ENCODE data around the gene POLR3GL.
"Not testable (repeated sequence)": the region's sequence is repeated elsewhere in the genome, so short reads cannot be mapped to it uniquely, and the experiment has no call there.

The POLR3GL gene

GRCh38 chr1:146019231-146020057 lies 55.0 kb downstream of the POLR3GL start:
- peak in 1 of 56 donors; percentile 16 for DNase-seq

DNA sequence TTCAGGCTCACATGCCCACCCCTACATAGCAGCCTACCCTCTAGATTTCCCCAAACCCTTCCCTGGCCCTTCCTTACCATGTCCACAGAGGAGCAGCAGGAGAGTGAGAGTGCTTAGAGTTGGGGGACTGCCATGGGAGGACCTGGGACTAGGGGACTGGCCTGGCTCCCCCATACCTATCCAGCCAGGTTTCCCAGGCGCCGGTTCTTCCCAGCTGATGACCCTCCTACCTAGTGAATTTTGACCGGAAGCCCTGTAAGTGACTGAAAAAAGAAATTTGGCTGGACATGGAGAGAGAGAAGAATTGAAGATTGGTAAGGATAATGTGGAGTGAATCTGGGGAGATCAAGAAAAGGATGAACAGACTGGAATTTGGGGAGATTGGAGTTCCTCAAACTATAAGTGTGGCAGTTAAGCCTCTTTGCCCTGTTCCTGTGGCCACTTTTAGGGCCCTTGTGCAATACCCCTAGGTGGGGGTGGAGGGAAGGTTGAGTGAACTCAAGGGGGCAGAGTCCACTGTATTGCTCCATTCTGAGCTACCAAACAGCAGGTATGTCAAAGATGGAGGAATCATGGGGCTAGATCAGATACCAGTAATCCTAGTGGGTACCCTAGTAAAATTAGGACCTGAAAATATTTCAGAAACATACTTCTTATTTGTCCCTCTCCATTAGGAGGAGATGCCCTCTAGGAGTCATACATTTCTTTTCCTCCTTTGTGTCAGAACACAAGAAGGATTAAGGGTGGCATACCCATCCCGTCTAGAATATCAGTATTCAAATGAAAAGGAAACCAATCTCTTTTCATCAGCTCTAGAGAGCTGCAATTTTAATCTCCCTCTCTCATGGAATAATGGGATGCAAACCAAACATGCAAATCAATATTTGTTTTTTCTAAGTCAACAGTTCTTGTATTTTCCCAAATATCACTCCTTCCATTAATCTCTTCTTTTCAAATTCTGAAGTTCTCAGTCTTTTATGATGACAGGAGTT lies 55.9 kb downstream of the POLR3GL start:
- DNase-seq: no peak

- no peak for DNase-seq
Measured at GRCh38 chr1:146021050-146021445, 56.6 kb downstream of the POLR3GL start.

GRCh38 chr1:146021622-146022402 lies 57.3 kb downstream of the POLR3GL start, which contains the start of gene HJV:
Gene HJV (minus strand): TSS chr1:146021735. CDS start chr1:146020231, 1,504 bp downstream.
- no peak for DNase-seq

- no peak for DNase-seq
Measured at GRCh38 chr1:146022403-146023127, 58.1 kb downstream of the POLR3GL start.

DNA sequence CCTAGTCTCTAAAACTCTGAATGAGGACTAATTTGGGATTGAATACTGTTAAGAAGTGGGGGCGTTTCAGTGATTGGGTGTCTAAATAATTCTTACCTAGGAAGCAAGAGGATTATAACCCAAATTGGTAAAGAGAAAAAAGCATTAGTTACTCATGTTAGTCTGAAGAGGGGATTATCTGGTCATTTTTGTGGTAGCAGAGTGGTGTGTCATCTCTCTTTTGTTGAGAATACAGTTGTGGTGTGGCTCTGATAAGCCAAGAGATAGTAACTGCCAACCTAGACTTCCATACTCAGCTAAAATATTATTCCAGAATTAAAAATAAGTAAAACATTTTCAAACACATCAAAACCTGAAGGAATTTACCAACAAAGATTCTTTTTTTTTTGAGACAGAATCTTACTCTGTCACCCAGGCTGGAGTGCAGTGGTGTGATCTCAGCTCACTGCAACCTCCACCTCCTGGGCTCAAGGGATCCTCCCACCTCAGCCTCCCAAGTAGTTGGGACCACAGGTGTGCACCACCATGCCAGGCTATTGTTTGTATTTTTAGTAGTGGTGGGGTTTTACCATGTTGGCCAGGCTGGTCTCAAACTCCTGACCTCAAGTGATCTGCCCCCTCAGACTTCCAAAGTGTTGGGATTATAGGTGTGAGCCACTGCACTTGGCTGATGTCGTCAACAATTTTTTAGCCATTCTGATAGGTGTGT lies 61.5 kb downstream of the POLR3GL start:
- DNase-seq: not testable (repeated sequence)

- DNase-seq: not testable (repeated sequence)
Measured at GRCh38 chr1:146026650-146027049, 62.2 kb downstream of the POLR3GL start.
